Keratinocyte (primary cell): ENCODE measurements around the gene MAN2B1. TPM values are rescaled to one million over a fixed set of nuclear protein-coding genes. Genes with fewer than 3 reads are reported as not detected.
"Not testable (repeated sequence)": the region's sequence is repeated elsewhere in the genome, so short reads cannot be mapped to it uniquely, and the experiment has no call there.

Source experiments
- DNase-seq: peaks from one replicate; pipeline ENCODE4 v3.0.0-alpha.2; 2011; ENCODE audit warnings: low read depth, missing footprints, low spot score
- FAIRE-seq: peaks from 2 replicates; lab custom pipeline; 2011; peaks lifted over from hg19 to GRCh38; lab: Jason Lieb, UNC
- H2AFZ ChIP-seq: 2 replicates; pipeline ENCODE4 v1.6.0; 2012; ENCODE audit warnings: low read length, control low read depth, inconsistent platforms; ENCODE audit not compliant: control insufficient read depth
- H3K27ac ChIP-seq: 2 replicates; pipeline ENCODE4 v1.5.1; 2011; ENCODE audit warnings: low read length; ENCODE audit not compliant: control insufficient read depth, insufficient read depth
- H3K27me3 ChIP-seq: 3 replicates; pipeline ENCODE4 v1.6.0; 2011; ENCODE audit warnings: low read length; ENCODE audit not compliant: control insufficient read depth, insufficient read depth; ENCODE audit errors: extremely low read depth
- H3K36me3 ChIP-seq, 2 experiments: 2 replicates in 1 of 2; 3 replicates in 1 of 2; pipeline ENCODE4 v1.5.1; 2011; ENCODE audit warnings: low read length in 2 of 2, mild to moderate bottlenecking in 1 of 2; ENCODE audit not compliant: control insufficient read depth in 2 of 2, insufficient read depth in 2 of 2; ENCODE audit errors: extremely low read depth in 1 of 2
- H3K4me1 ChIP-seq: 3 replicates; pipeline ENCODE4 v1.5.1; 2011; ENCODE audit warnings: low read length; ENCODE audit not compliant: control insufficient read depth, insufficient read depth; ENCODE audit errors: extremely low read depth
- H3K4me2 ChIP-seq: 3 replicates; pipeline ENCODE4 v1.6.0; 2011; ENCODE audit warnings: low read depth, low read length; ENCODE audit not compliant: control insufficient read depth, insufficient read depth; ENCODE audit errors: extremely low read depth
- H3K4me3 ChIP-seq, 3 experiments: fragments of 200-600 bp in 1 of 3; sonication (generic) in 1 of 3; 2 replicates in 2 of 3; 3 replicates in 1 of 3; pipeline ENCODE4 v1.5.1; 2011 to 2016; ENCODE audit warnings: low read length in 3 of 3, mild to moderate bottlenecking in 3 of 3, control low read depth in 2 of 3, inconsistent platforms in 1 of 3, low read depth in 1 of 3, mixed read lengths in 1 of 3, mixed run types in 1 of 3, moderate library complexity in 1 of 3; ENCODE audit not compliant: control insufficient read depth in 2 of 3, insufficient read depth in 2 of 3; ENCODE audit errors: extremely low read depth in 1 of 3
- H3K79me2 ChIP-seq: 2 replicates; pipeline ENCODE4 v1.6.0; 2012; ENCODE audit warnings: low read length; ENCODE audit not compliant: control insufficient read depth, insufficient read depth
- H3K9ac ChIP-seq: 3 replicates; pipeline ENCODE4 v1.6.0; 2011; ENCODE audit warnings: low read length; ENCODE audit not compliant: control insufficient read depth, insufficient read depth; ENCODE audit errors: extremely low read depth
- H3K9me1 ChIP-seq: 3 replicates; pipeline ENCODE4 v1.6.0; 2011; ENCODE audit warnings: low read length; ENCODE audit not compliant: control insufficient read depth, insufficient read depth; ENCODE audit errors: extremely low read depth
- H3K9me3 ChIP-seq: 2 replicates; pipeline ENCODE4 v1.5.1; 2012; ENCODE audit warnings: low read depth, low read length; ENCODE audit not compliant: control insufficient read depth
- H4K20me1 ChIP-seq: 3 replicates; pipeline ENCODE4 v1.6.0; 2011; ENCODE audit warnings: low read length; ENCODE audit not compliant: control insufficient read depth, insufficient read depth; ENCODE audit errors: extremely low read depth
- CTCF ChIP-seq, 3 experiments: IDR thresholded peaks in 1 of 3; conservative IDR thresholded peaks in 1 of 3; optimal IDR thresholded peaks in 1 of 3; 2 replicates in 2 of 3; 3 replicates in 1 of 3; pipeline versions ENCODE3 to v1.5.1; 2011; ENCODE audit warnings: low read length in 3 of 3, mild to moderate bottlenecking in 3 of 3, moderate library complexity in 2 of 3, control low read depth in 1 of 3, inconsistent platforms in 1 of 3; ENCODE audit not compliant: insufficient read depth in 2 of 3; ENCODE audit errors: extremely low read depth in 1 of 3
- EZH2 ChIP-seq: IDR thresholded peaks from one replicate; pipeline ENCODE4 v1.6.1; 2012; ENCODE audit warnings: inconsistent platforms, mild to moderate bottlenecking, low read length, moderate library complexity
- dilution Hi-C: fragments of 300-500 bp; cut with MboI; formaldehyde crosslinking; loops from one replicate; pipeline ENCODE4 v1.7.0; 2020; ENCODE audit warnings: low sequenced_read_pairs; ENCODE audit not compliant: extremely low pct_ligation_motif_present
- polyA plus RNA-seq, 5 experiments: library from polyadenylated mRNA; depleted of rRNA in 3 of 5; stranded (reverse) in 3 of 5; stranded (forward) in 1 of 5; unstranded in 1 of 5; fragments of >200 nt; gene quantifications; 1 replicate in 1 of 5; 2 replicates in 3 of 5; 3 replicates in 1 of 5; pipeline versions ENCODE4 v1.2.1 to v1.2.3, GENCODE V29; 2011 to 2012; ENCODE audit warnings: missing spikeins in 2 of 5, low read depth in 1 of 5, low replicate concordance in 1 of 5

The MAN2B1 gene
- polyA plus RNA-seq, 1 donor (not counting 4 experiments of a cell fraction or from before 2014, with no cell fraction given) = 17.0 TPM

GRCh38 chr19:12646551-12646950, 20.0 kb downstream of the MAN2B1 start:
- Histone ChIP-seq H3K4me1 (no peaks in the 10 kb centered on the region), H3K4me3 (no peak overlapping the region), H3K27ac (no peak overlapping the region), H3K9me1 (no peaks in the 10 kb centered on the region), H3K9me3 (no peaks in the 10 kb centered on the region), H2AFZ (no peak overlapping the region), H3K27me3 (no peaks in the 10 kb centered on the region), H3K4me2 (no peak overlapping the region), H3K9ac (no peak overlapping the region), H3K36me3 (peaks cover 0 to 4% of the 10 kb centered on the region in 2 experiments), H3K79me2 (no peaks in the 10 kb centered on the region), H4K20me1 (no peaks in the 10 kb centered on the region)
- no peak for DNase-seq
- no peak for FAIRE-seq
- TF ChIP-seq CTCF (optimal IDR thresholded peaks at IDR 0.05 in 1 of 3, IDR thresholded peaks at IDR 0.05 in 1 of 3, conservative IDR thresholded peaks at IDR 0.05 in 1 of 3; ENCODE audit: extremely low read depth in 1 of 3, insufficient read depth in 2 of 3, low read length in 3 of 3) (no peak), EZH2 (no peak)
- dilution Hi-C loops = no loop called here

GRCh38 chr19:12643716-12644115, 22.8 kb downstream of the MAN2B1 start:
- H3K79me2 ChIP-seq, H3K4me3 ChIP-seq, H3K9ac ChIP-seq, H4K20me1 ChIP-seq, H3K27me3 ChIP-seq, H3K9me3 ChIP-seq, H3K4me2 ChIP-seq, dilution Hi-C loops, H3K27ac ChIP-seq, DNase-seq, H2AFZ ChIP-seq, H3K9me1 ChIP-seq, FAIRE-seq, H3K4me1 ChIP-seq, H3K36me3 ChIP-seq: not testable (repeated sequence)

GRCh38 chr19:12642506-12642905, 24.0 kb downstream of the MAN2B1 start:
- Histone ChIP-seq H3K4me1 (peaks cover 4% of the 10 kb centered on the region), H3K9me1 (no peaks in the 10 kb centered on the region), H3K36me3 (peaks cover 0 to 4% of the 10 kb centered on the region in 2 experiments), H3K4me2 (no peak overlapping the region), H4K20me1 (no peaks in the 10 kb centered on the region), H3K27me3 (no peaks in the 10 kb centered on the region), H2AFZ (no peak overlapping the region), H3K4me3 (no peak overlapping the region), H3K27ac (no peak overlapping the region), H3K9ac (no peak overlapping the region), H3K79me2 (no peaks in the 10 kb centered on the region), H3K9me3 (no peaks in the 10 kb centered on the region)
- FAIRE-seq (no peak), DNase-seq (no peak)
- dilution Hi-C loops = no loop called here
- TF ChIP-seq CTCF (optimal IDR thresholded peaks at IDR 0.05 in 1 of 3, IDR thresholded peaks at IDR 0.05 in 1 of 3, conservative IDR thresholded peaks at IDR 0.05 in 1 of 3; ENCODE audit: extremely low read depth in 1 of 3, insufficient read depth in 2 of 3, low read length in 3 of 3) = no peak
- TF ChIP-seq EZH2 = no peak
